Measurements from ENCODE around the gene ANKS1B. TPM values are rescaled to one million over a fixed set of nuclear protein-coding genes. Genes with fewer than 3 reads are reported as not detected.

Gene ANKS1B
- total and polyA plus RNA-seq, 4 experiments from 2014 or later: 0.28 to 0.55 TPM; not detected in 2

GRCh38 chr12:98999559-98999958 is 985.2 kb downstream of the ANKS1B start:
- Histone ChIP-seq H3K27me3 (ENCODE audit: insufficient read depth, low read length) (no peaks in the 10 kb centered on the region), H3K4me1 (ENCODE audit: insufficient read depth, low read length) (no peaks in the 10 kb centered on the region), H3K27ac (ENCODE audit: low read depth, low read length) (no peak overlapping the region), H3K4me3 (ENCODE audit: low read length in 2 of 2) (no peak overlapping the region), H3K9me3 (ENCODE audit: control insufficient read depth in 1 of 2, low read length in 2 of 2) (no peaks in the 10 kb centered on the region), H3K36me3 (ENCODE audit: insufficient read depth, low read length) (no peaks in the 10 kb centered on the region)
- H3K36me3 Mint-ChIP-seq: no peaks in the 10 kb centered on the region
- intact Hi-C loops (cut with micrococcal nuclease): no loop called here
- no peak for DNase-seq
- peaks cover 3 to 4% of the 10 kb centered on the region in 2 donors for H3K27me3 Mint-ChIP-seq
- ChIA-PET CTCF (ENCODE audit: partially characterized antibody) (interaction anchor here (1.2 to 2.9 kb wide), 4 partner anchors 44 to 574 kb away, joined by 3 to 10 read pairs (median 6); no protein-coding TSS in a partner anchor), POLR2A (ENCODE audit: partially characterized antibody) (no interaction called here)
- H3K9me3 Mint-ChIP-seq: peaks cover 0 to 4% (median 0%) of the 10 kb centered on the region in 8 donors
- no peak overlapping the region for H3K27ac Mint-ChIP-seq
- H3K4me1 Mint-ChIP-seq: peaks cover 0 to 1% (median under 1%) of the 10 kb centered on the region in 4 donors
- no peak overlapping the region for H3K4me3 Mint-ChIP-seq

- Histone ChIP-seq H3K4me3 (ENCODE audit: low read length in 2 of 2) (no peak overlapping the region), H3K27me3 (ENCODE audit: insufficient read depth, low read length) (no peaks in the 10 kb centered on the region), H3K4me1 (ENCODE audit: insufficient read depth, low read length) (no peaks in the 10 kb centered on the region), H3K27ac (ENCODE audit: low read depth, low read length) (no peak overlapping the region), H3K9me3 (ENCODE audit: control insufficient read depth in 1 of 2, low read length in 2 of 2) (no peaks in the 10 kb centered on the region), H3K36me3 (ENCODE audit: insufficient read depth, low read length) (no peaks in the 10 kb centered on the region)
- H3K27ac Mint-ChIP-seq: no peak overlapping the region
- peaks cover 3 to 4% of the 10 kb centered on the region in 2 donors for H3K27me3 Mint-ChIP-seq
- CTCF ChIA-PET (ENCODE audit: partially characterized antibody): interaction anchor here (1.0 to 2.9 kb wide), 7 partner anchors 12 to 573 kb away, joined by 3 to 10 read pairs (median 4); no protein-coding TSS in a partner anchor
- H3K9me3 Mint-ChIP-seq: peaks cover 0 to 2% (median 0%) of the 10 kb centered on the region in 8 donors
- peak in 2 of 5 donors; percentile 10 to 16 for DNase-seq
- POLR2A ChIA-PET (ENCODE audit: partially characterized antibody): no interaction called here
- intact Hi-C loops (cut with micrococcal nuclease): loop anchor here (1.0 kb wide), 1 partner anchor 299 kb away; no protein-coding TSS in a partner anchor
- H3K36me3 Mint-ChIP-seq: no peaks in the 10 kb centered on the region
- peaks cover 0 to 1% (median under 1%) of the 10 kb centered on the region in 4 donors for H3K4me1 Mint-ChIP-seq
- H3K4me3 Mint-ChIP-seq: no peak overlapping the region
Observed at GRCh38 chr12:98998697-98999299, 985.9 kb downstream of the ANKS1B start.

- Mint-ChIP-seq H3K27me3 (peaks cover 3 to 4% of the 10 kb centered on the region in 2 donors), H3K36me3 (no peaks in the 10 kb centered on the region), H3K4me1 (peaks cover 0 to 1% (median under 1%) of the 10 kb centered on the region in 4 donors), H3K4me3 (no peak overlapping the region), H3K9me3 (peaks cover 0 to 2% (median 0%) of the 10 kb centered on the region in 8 donors), H3K27ac (no peak overlapping the region)
- intact Hi-C loops (cut with micrococcal nuclease): loop anchor here (1.0 kb wide), 1 partner anchor 299 kb away; no protein-coding TSS in a partner anchor
- no peaks in the 10 kb centered on the region for H3K9me3 ChIP-seq (ENCODE audit: control insufficient read depth in 1 of 2, low read length in 2 of 2)
- POLR2A ChIA-PET (ENCODE audit: partially characterized antibody): no interaction called here
- H3K36me3 ChIP-seq (ENCODE audit: insufficient read depth, low read length): no peaks in the 10 kb centered on the region
- no peak overlapping the region for H3K27ac ChIP-seq (ENCODE audit: low read depth, low read length)
- H3K27me3 ChIP-seq (ENCODE audit: insufficient read depth, low read length): no peaks in the 10 kb centered on the region
- H3K4me3 ChIP-seq (ENCODE audit: low read length in 2 of 2): no peak overlapping the region
- CTCF ChIA-PET (ENCODE audit: partially characterized antibody): interaction anchor here (1.1 to 2.9 kb wide), 4 partner anchors 13 to 572 kb away, joined by 3 to 10 read pairs (median 4); no protein-coding TSS in a partner anchor
- DNase-seq: no peak
- no peaks in the 10 kb centered on the region for H3K4me1 ChIP-seq (ENCODE audit: insufficient read depth, low read length)
Observed at GRCh38 chr12:98997899-98998298, 986.8 kb downstream of the ANKS1B start.

- Histone ChIP-seq H3K27ac (ENCODE audit: low read depth, low read length) (no peak overlapping the region), H3K4me1 (ENCODE audit: insufficient read depth, low read length) (no peaks in the 10 kb centered on the region), H3K9me3 (ENCODE audit: control insufficient read depth in 1 of 2, low read length in 2 of 2) (no peaks in the 10 kb centered on the region), H3K4me3 (ENCODE audit: low read length in 2 of 2) (no peak overlapping the region), H3K36me3 (ENCODE audit: insufficient read depth, low read length) (no peaks in the 10 kb centered on the region), H3K27me3 (ENCODE audit: insufficient read depth, low read length) (no peaks in the 10 kb centered on the region)
- Mint-ChIP-seq H3K4me3 (no peak overlapping the region), H3K9me3 (peaks cover 0 to 12% (median 2%) of the 10 kb centered on the region in 8 donors), H3K27me3 (peaks cover 0 to 4% of the 10 kb centered on the region in 2 donors), H3K36me3 (no peaks in the 10 kb centered on the region), H3K27ac (no peak overlapping the region), H3K4me1 (no peaks in the 10 kb centered on the region)
- intact Hi-C loops (cut with micrococcal nuclease): no loop called here
- ChIA-PET CTCF (ENCODE audit: partially characterized antibody) (no interaction called here), POLR2A (ENCODE audit: partially characterized antibody) (no interaction called here)
- DNase-seq: no peak
Observed at GRCh38 chr12:98990648-98991047, 994.1 kb downstream of the ANKS1B start.

GRCh38 chr12:98985156-98985555 is 999.6 kb downstream of the ANKS1B start:
- Mint-ChIP-seq H3K36me3 (no peaks in the 10 kb centered on the region), H3K9me3 (peaks cover 0 to 22% (median 4%) of the 10 kb centered on the region in 8 donors), H3K4me1 (no peaks in the 10 kb centered on the region), H3K27ac (peak overlapping the region in 1 of 7 donors; percentile 32), H3K4me3 (no peak overlapping the region), H3K27me3 (peaks cover 0 to 2% of the 10 kb centered on the region in 2 donors)
- H3K4me3 ChIP-seq (ENCODE audit: low read length in 2 of 2): no peak overlapping the region
- no peaks in the 10 kb centered on the region for H3K9me3 ChIP-seq (ENCODE audit: control insufficient read depth in 1 of 2, low read length in 2 of 2)
- intact Hi-C loops (cut with micrococcal nuclease): no loop called here
- H3K36me3 ChIP-seq (ENCODE audit: insufficient read depth, low read length): no peaks in the 10 kb centered on the region
- DNase-seq: no peak
- H3K27ac ChIP-seq (ENCODE audit: low read depth, low read length): no peak overlapping the region
- CTCF ChIA-PET (ENCODE audit: partially characterized antibody): no interaction called here
- no peaks in the 10 kb centered on the region for H3K27me3 ChIP-seq (ENCODE audit: insufficient read depth, low read length)
- no peaks in the 10 kb centered on the region for H3K4me1 ChIP-seq (ENCODE audit: insufficient read depth, low read length)
- POLR2A ChIA-PET (ENCODE audit: partially characterized antibody): no interaction called here

- H3K9me3 ChIP-seq (ENCODE audit: control insufficient read depth in 1 of 2, low read length in 2 of 2): no peaks in the 10 kb centered on the region
- H3K36me3 Mint-ChIP-seq: no peaks in the 10 kb centered on the region
- H3K4me1 Mint-ChIP-seq: no peaks in the 10 kb centered on the region
- no peak overlapping the region for H3K4me3 ChIP-seq (ENCODE audit: low read length in 2 of 2)
- intact Hi-C loops (cut with micrococcal nuclease): no loop called here
- CTCF ChIA-PET (ENCODE audit: partially characterized antibody): interaction anchor here (1.6 kb wide), 1 partner anchor 59 kb away, joined by 3 read pairs; no protein-coding TSS in a partner anchor
- DNase-seq: no peak
- H3K27me3 ChIP-seq (ENCODE audit: insufficient read depth, low read length): no peaks in the 10 kb centered on the region
- peaks cover 0 to 22% (median 4%) of the 10 kb centered on the region in 8 donors for H3K9me3 Mint-ChIP-seq
- peaks cover 2% of the 10 kb centered on the region in 2 donors for H3K27me3 Mint-ChIP-seq
- H3K4me1 ChIP-seq (ENCODE audit: insufficient read depth, low read length): no peaks in the 10 kb centered on the region
- POLR2A ChIA-PET (ENCODE audit: partially characterized antibody): no interaction called here
- H3K36me3 ChIP-seq (ENCODE audit: insufficient read depth, low read length): no peaks in the 10 kb centered on the region
- H3K4me3 Mint-ChIP-seq: no peak overlapping the region
- H3K27ac ChIP-seq (ENCODE audit: low read depth, low read length): no peak overlapping the region
- no peak overlapping the region for H3K27ac Mint-ChIP-seq
Observed at GRCh38 chr12:98983647-98984046, 1001.1 kb downstream of the ANKS1B start.

GRCh38 chr12:98980508-98980907 is 1004.2 kb downstream of the ANKS1B start:
- no peaks in the 10 kb centered on the region for H3K4me1 Mint-ChIP-seq
- H3K4me3 ChIP-seq (ENCODE audit: low read length in 2 of 2): no peak overlapping the region
- no peaks in the 10 kb centered on the region for H3K36me3 ChIP-seq (ENCODE audit: insufficient read depth, low read length)
- peaks cover 0 to 9% (median 1%) of the 10 kb centered on the region in 8 donors for H3K9me3 Mint-ChIP-seq
- no peaks in the 10 kb centered on the region for H3K27me3 ChIP-seq (ENCODE audit: insufficient read depth, low read length)
- H3K9me3 ChIP-seq (ENCODE audit: control insufficient read depth in 1 of 2, low read length in 2 of 2): no peaks in the 10 kb centered on the region
- no peak for DNase-seq
- no peaks in the 10 kb centered on the region for H3K4me1 ChIP-seq (ENCODE audit: insufficient read depth, low read length)
- no peak overlapping the region for H3K27ac ChIP-seq (ENCODE audit: low read depth, low read length)
- no peaks in the 10 kb centered on the region for H3K36me3 Mint-ChIP-seq
- H3K27ac Mint-ChIP-seq: no peak overlapping the region
- intact Hi-C loops (cut with micrococcal nuclease): no loop called here
- no peak overlapping the region for H3K4me3 Mint-ChIP-seq
- peaks cover 0 to 2% of the 10 kb centered on the region in 2 donors for H3K27me3 Mint-ChIP-seq
- ChIA-PET POLR2A (ENCODE audit: partially characterized antibody) (no interaction called here), CTCF (ENCODE audit: partially characterized antibody) (no interaction called here)

Measured in CD4-positive, alpha-beta memory T cell (primary cell).